ENCODE results near the gene TMEM225B. TPM values are rescaled to one million over a fixed set of nuclear protein-coding genes. Genes with fewer than 3 reads are reported as not detected.
"Not testable (repeated sequence)": the region's sequence is repeated elsewhere in the genome, so short reads cannot be mapped to it uniquely, and the experiment has no call there.

The TMEM225B gene
- total and polyA plus RNA-seq, 12 donors: 0.52 to 4.9 (median 1.9) TPM

DNA sequence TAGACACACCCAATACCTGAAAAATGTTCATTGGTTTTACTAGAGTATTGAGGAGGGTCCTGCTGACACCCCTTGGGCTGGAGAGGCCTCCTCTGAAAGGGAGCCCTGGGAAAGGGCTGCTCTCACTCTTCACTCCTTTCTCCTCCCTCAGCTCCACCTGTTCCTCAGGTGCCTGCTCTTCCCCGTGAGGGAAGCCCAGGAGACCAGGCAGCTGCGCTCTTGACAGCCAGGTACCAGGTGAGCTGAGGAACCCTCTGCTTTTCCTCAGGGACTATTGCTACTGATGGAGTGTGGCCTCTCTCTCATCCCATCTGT lies 36.4 kb upstream of the TMEM225B start:
- H3K36me3 ChIP-seq (replicated peaks in 1 of 2): peaks cover 0 to 59% of the 10 kb centered on the region in 2 donors
- no peak for DNase-seq
- peaks cover 29 to 53% of the 10 kb centered on the region in 2 donors for H3K4me1 ChIP-seq (replicated peaks in 1 of 2)
- TF ChIP-seq, protein P1, sequence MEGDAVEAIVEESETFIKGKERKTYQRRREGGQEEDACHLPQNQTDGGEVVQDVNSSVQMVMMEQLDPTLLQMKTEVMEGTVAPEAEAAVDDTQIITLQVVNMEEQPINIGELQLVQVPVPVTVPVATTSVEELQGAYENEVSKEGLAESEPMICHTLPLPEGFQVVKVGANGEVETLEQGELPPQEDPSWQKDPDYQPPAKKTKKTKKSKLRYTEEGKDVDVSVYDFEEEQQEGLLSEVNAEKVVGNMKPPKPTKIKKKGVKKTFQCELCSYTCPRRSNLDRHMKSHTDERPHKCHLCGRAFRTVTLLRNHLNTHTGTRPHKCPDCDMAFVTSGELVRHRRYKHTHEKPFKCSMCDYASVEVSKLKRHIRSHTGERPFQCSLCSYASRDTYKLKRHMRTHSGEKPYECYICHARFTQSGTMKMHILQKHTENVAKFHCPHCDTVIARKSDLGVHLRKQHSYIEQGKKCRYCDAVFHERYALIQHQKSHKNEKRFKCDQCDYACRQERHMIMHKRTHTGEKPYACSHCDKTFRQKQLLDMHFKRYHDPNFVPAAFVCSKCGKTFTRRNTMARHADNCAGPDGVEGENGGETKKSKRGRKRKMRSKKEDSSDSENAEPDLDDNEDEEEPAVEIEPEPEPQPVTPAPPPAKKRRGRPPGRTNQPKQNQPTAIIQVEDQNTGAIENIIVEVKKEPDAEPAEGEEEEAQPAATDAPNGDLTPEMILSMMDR (IDR thresholded peaks at IDR 0.05): no peak
- no peak for TF ChIP-seq POLR2A (IDR thresholded peaks at IDR 0.05)
- no peaks in the 10 kb centered on the region for H3K27me3 ChIP-seq
- 85 to 100% (median 96%) methylated on average over 2 of the region's 2 CpGs for WGBS, 4 donors
- intact Hi-C loops (cut with DNase I): no loop called here
- H3K4me3 ChIP-seq: no peak overlapping the region
- H3K9me3 ChIP-seq (replicated peaks in 1 of 3): no peaks in the 10 kb centered on the region
- peak overlapping the region in 1 of 5 donors; percentile 17 for H3K27ac ChIP-seq

DNA sequence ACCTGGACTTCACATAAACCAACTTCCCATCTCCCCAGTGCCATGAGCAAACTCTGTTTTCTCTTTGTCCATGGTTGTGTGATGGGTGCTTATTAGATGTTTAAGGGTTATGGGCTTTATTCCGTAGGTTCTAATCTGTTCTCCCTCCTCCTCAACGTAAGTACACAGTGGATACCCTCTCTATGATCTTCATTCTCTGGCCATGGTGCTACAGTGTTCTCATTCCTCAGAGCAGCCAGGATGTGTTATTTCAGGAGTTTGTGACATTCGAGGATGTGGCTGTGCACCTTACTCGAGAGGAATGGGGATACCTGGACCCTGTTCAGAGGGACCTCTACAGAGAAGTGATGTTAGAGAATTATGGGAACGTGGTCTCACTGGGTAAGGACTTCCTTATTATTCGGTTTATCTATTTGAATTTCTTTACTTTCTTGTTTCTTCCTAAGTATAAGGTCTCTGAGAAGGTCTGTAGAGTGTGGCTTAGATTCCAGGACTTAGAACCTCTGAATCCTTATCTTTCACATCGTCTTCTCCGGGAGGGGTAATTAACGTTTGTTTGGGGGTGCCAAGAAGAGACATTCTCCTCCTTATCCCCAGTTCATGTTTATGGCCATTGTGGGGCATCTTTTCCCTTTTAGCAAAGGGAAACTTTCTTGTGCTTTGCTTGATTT lies 35.8 kb upstream of the TMEM225B start:
- 76 to 83% (median 80%) methylated on average over 9 of the region's 9 CpGs for WGBS, 4 donors
- peak overlapping the region in 3 of 5 donors; percentile 70 to 82 (median 77) for H3K27ac ChIP-seq
- TF ChIP-seq POLR2A (IDR thresholded peaks at IDR 0.05): no peak
- TF ChIP-seq, protein P1 (IDR thresholded peaks at IDR 0.05): no peak
- intact Hi-C loops (cut with DNase I): no loop called here
- H3K4me3 ChIP-seq: no peak overlapping the region
- no peaks in the 10 kb centered on the region for H3K9me3 ChIP-seq (replicated peaks in 1 of 3)
- H3K27me3 ChIP-seq: no peaks in the 10 kb centered on the region
- peaks cover 0 to 63% of the 10 kb centered on the region in 2 donors for H3K36me3 ChIP-seq (replicated peaks in 1 of 2)
- DNase-seq: no peak
- H3K4me1 ChIP-seq (replicated peaks in 1 of 2): peaks cover 29 to 47% of the 10 kb centered on the region in 2 donors

- Histone ChIP-seq H3K4me1 (replicated peaks in 1 of 2) (peaks cover 24 to 41% of the 10 kb centered on the region in 2 donors), H3K4me3 (no peak overlapping the region), H3K27ac (peak overlapping the region; percentile 18 to 82 (median 70)), H3K36me3 (replicated peaks in 1 of 2) (peaks cover 0 to 63% of the 10 kb centered on the region in 2 donors), H3K27me3 (no peaks in the 10 kb centered on the region), H3K9me3 (replicated peaks in 1 of 3) (no peaks in the 10 kb centered on the region)
- WGBS, 4 donors: 28 to 38% (median 32%) methylated on average over 2 of the region's 2 CpGs
- TF ChIP-seq POLR2A (IDR thresholded peaks at IDR 0.05): peak in 1 of 2 donors; percentile 26
- TF ChIP-seq, protein P1 (IDR thresholded peaks at IDR 0.05): no peak
- intact Hi-C loops (cut with DNase I): no loop called here
- DNase-seq: peak in 5 of 7 donors; percentile 35 to 54 (median 47)
Observed at GRCh38 chr7:99562832-99563231, 35.2 kb upstream of the TMEM225B start.

GRCh38 chr7:99563650-99564049 lies 34.4 kb upstream of the TMEM225B start:
- intact Hi-C loops (cut with DNase I): no loop called here
- Histone ChIP-seq H3K4me3 (no peak overlapping the region), H3K27me3 (no peaks in the 10 kb centered on the region), H3K4me1 (replicated peaks in 1 of 2) (peaks cover 24 to 40% of the 10 kb centered on the region in 2 donors), H3K9me3 (replicated peaks in 1 of 3) (no peaks in the 10 kb centered on the region), H3K27ac (peak overlapping the region; percentile 18 to 82 (median 46)), H3K36me3 (replicated peaks in 1 of 2) (peaks cover 0 to 69% of the 10 kb centered on the region in 2 donors)
- WGBS, 4 donors: 51 to 72% (median 61%) methylated on average over 10 of the region's 10 CpGs
- peak; percentile 38 to 84 (median 80) for DNase-seq
- TF ChIP-seq POLR2A (IDR thresholded peaks at IDR 0.05): no peak
- TF ChIP-seq, protein P1 (IDR thresholded peaks at IDR 0.05): no peak

- H3K27ac ChIP-seq; H3K4me3 ChIP-seq; intact Hi-C loops (cut with DNase I); H3K9me3 ChIP-seq (replicated peaks in 1 of 3); H3K4me1 ChIP-seq (replicated peaks in 1 of 2); DNase-seq; H3K27me3 ChIP-seq: not testable (repeated sequence)
- WGBS, 4 donors: 96 to 99% (median 97%) methylated on average over 4 to 7 of the region's 7 CpGs
- peaks cover 0 to 77% of the 10 kb centered on the region in 2 donors for H3K36me3 ChIP-seq (replicated peaks in 1 of 2)
Observed at GRCh38 chr7:99568770-99569169, 29.3 kb upstream of the TMEM225B start.
